DLD1 (cell line): ENCODE results near the gene RARRES2.
"Not testable (repeated sequence)": the region's sequence is repeated elsewhere in the genome, so short reads cannot be mapped to it uniquely, and the experiment has no call there.

ENCODE experiments used
- in situ Hi-C: cut with HindIII; loops from 2 replicates; pipeline ENCODE4 v1.10.0; 2017; ENCODE audit warnings: low sequenced_read_pairs

RARRES2 gene

GRCh38 chr7:150322114-150322832, 19.2 kb downstream of the RARRES2 start:
- in situ Hi-C loops = no loop called here

- in situ Hi-C loops = no loop called here
These were observed 19.7 kb downstream of the RARRES2 start for GRCh38 chr7:150321788-150322113.

- in situ Hi-C loops = no loop called here
These were observed 23.5 kb downstream of the RARRES2 start for GRCh38 chr7:150317748-150318444.

- in situ Hi-C loops = not testable (repeated sequence)
These were observed 24.4 kb downstream of the RARRES2 start for GRCh38 chr7:150316987-150317386.

- in situ Hi-C loops = no loop called here
These were observed 26.7 kb downstream of the RARRES2 start for GRCh38 chr7:150314639-150315239.

- in situ Hi-C loops = no loop called here
These were observed 27.6 kb downstream of the RARRES2 start for GRCh38 chr7:150313870-150314269.

- in situ Hi-C loops = no loop called here
These were observed 28.0 kb downstream of the RARRES2 start for GRCh38 chr7:150313367-150313809.

- in situ Hi-C loops = not testable (repeated sequence)
These were observed 28.6 kb downstream of the RARRES2 start for GRCh38 chr7:150312649-150313366.

GRCh38 chr7:150311711-150312110, 29.7 kb downstream of the RARRES2 start:
- in situ Hi-C loops = no loop called here

GRCh38 chr7:150311146-150311545, 30.3 kb downstream of the RARRES2 start:
- in situ Hi-C loops = no loop called here

GRCh38 chr7:150308575-150308974, 32.9 kb downstream of the RARRES2 start:
- in situ Hi-C loops = no loop called here

GRCh38 chr7:150307904-150308303, 33.5 kb downstream of the RARRES2 start:
- in situ Hi-C loops = no loop called here

- in situ Hi-C loops = no loop called here
These were observed 34.3 kb downstream of the RARRES2 start for GRCh38 chr7:150307129-150307528.

- in situ Hi-C loops = not testable (repeated sequence)
These were observed 35.1 kb downstream of the RARRES2 start for GRCh38 chr7:150306377-150306776.

- in situ Hi-C loops = not testable (repeated sequence)
These were observed 35.5 kb downstream of the RARRES2 start for GRCh38 chr7:150305903-150306284.

- in situ Hi-C loops = not testable (repeated sequence)
These were observed 36.0 kb downstream of the RARRES2 start for GRCh38 chr7:150305259-150305902.

GRCh38 chr7:150304499-150305258, 36.8 kb downstream of the RARRES2 start:
- in situ Hi-C loops = not testable (repeated sequence)

GRCh38 chr7:150302908-150303310, 38.5 kb downstream of the RARRES2 start:
- in situ Hi-C loops = not testable (repeated sequence)

- in situ Hi-C loops = not testable (repeated sequence)
These were observed 43.5 kb downstream of the RARRES2 start for GRCh38 chr7:150297978-150298377.

- in situ Hi-C loops = not testable (repeated sequence)
These were observed 44.6 kb downstream of the RARRES2 start for GRCh38 chr7:150296802-150297201.
